A549 (cell line): Measurements from ENCODE around the gene SNRPA1. TPM values are rescaled to one million over a fixed set of nuclear protein-coding genes. Genes with fewer than 3 reads are reported as not detected.

Experiments used
- ATAC-seq, 2 experiments: fragments of 200-7000 bp in 1 of 2; fragments of >200 bp in 1 of 2; cut with Nextera tagmentation in 1 of 2; cut with Tn5 transposase in 1 of 2; 3 replicates each; pipeline versions ENCODE4 v1.8.0 to v1.9.1; 2018 to 2020; ENCODE audit warnings: mild to moderate bottlenecking in 1 of 2, moderate library complexity in 1 of 2
- CTCF ChIA-PET: fragments of 300-600 bp; sonication (Branson Sonifier 250); formaldehyde crosslinking; extraction: SDS; loops from one replicate; lab custom pipeline; 2021; ENCODE audit warnings: antibody characterized with exemption, inconsistent platforms; lab: Yijun Ruan, JAX
- POLR2A ChIA-PET: fragments of 350-600 bp; formaldehyde crosslinking; extraction: SDS; loops from one replicate; lab custom pipeline; 2021; ENCODE audit warnings: antibody characterized with exemption, inconsistent platforms; lab: Yijun Ruan, JAX
- DNase-seq, 2 experiments: peaks; one replicate each; pipeline versions ENCODE4 v3.0.0 to v3.0.0-alpha.2; 2011 to 2016; ENCODE audit warnings: low read depth in 1 of 2, low spot score in 1 of 2
- FAIRE-seq: peaks from 2 replicates; lab custom pipeline; 2011; peaks lifted over from hg19 to GRCh38; lab: Jason Lieb, UNC
- H3K27ac ChIP-seq, 2 experiments: fragments of >200 bp; sonication (Bioruptor Twin); formaldehyde crosslinking; 3 replicates each; pipeline ENCODE4 v1.5.1; 2016 to 2017
- H3K4me1 ChIP-seq: fragments of >200 bp; sonication (Bioruptor Twin); formaldehyde crosslinking; 3 replicates; pipeline ENCODE4 v1.6.1; 2016
- H3K4me2 ChIP-seq: fragments of >200 bp; sonication (Bioruptor Twin); formaldehyde crosslinking; 3 replicates; pipeline ENCODE4 v1.6.1; 2016
- H3K4me3 ChIP-seq: fragments of >200 bp; sonication (Bioruptor Twin); formaldehyde crosslinking; 3 replicates; pipeline ENCODE4 v1.5.1; 2016
- H3K9me3 ChIP-seq: fragments of >200 bp; sonication (Bioruptor Twin); formaldehyde crosslinking; 3 replicates; pipeline ENCODE4 v1.6.1; 2016
- CEBPB ChIP-seq, 2 experiments: fragments of >200 bp in 1 of 2; sonication (Bioruptor Twin) in 1 of 2; formaldehyde crosslinking in 1 of 2; IDR thresholded peaks; 2 replicates each; pipeline ENCODE4 v1.6.1; 2012 to 2016
- CTCF ChIP-seq: fragments of >200 bp; sonication (Bioruptor Twin); formaldehyde crosslinking; IDR thresholded peaks from 3 replicates; pipeline ENCODE4 v1.5.1; 2016
- E2F6 ChIP-seq: IDR thresholded peaks from 2 replicates; pipeline ENCODE4 v1.6.1; 2012; ENCODE audit warnings: low read depth, borderline replicate concordance
- ESRRA ChIP-seq: fragments of 150-350 bp; IDR thresholded peaks from 2 replicates; pipeline ENCODE4 v1.6.1; 2014; ENCODE audit warnings: mild to moderate bottlenecking, low read length, borderline replicate concordance
- FOSB ChIP-seq: fragments of 250-450 bp; sonication (Bioruptor Pico); IDR thresholded peaks from 2 replicates; pipeline ENCODE4 v1.5.0; 2020; ENCODE audit warnings: mild to moderate bottlenecking, moderate library complexity
- FOXS1 ChIP-seq: fragments of 250-450 bp; sonication (Bioruptor Pico); IDR thresholded peaks from 2 replicates; pipeline ENCODE4 v1.5.0; 2020; ENCODE audit warnings: mild to moderate bottlenecking, moderate library complexity
- GATA3 ChIP-seq: IDR thresholded peaks from 2 replicates; pipeline ENCODE4 v1.6.1; 2012; ENCODE audit warnings: borderline replicate concordance
- HDAC2 ChIP-seq: fragments of 200-600 bp; sonication (generic); IDR thresholded peaks from 2 replicates; pipeline ENCODE4 v1.6.1; 2016
- HMGXB4 ChIP-seq: fragments of 250-450 bp; sonication (Bioruptor Pico); IDR thresholded peaks from 2 replicates; pipeline ENCODE4 v1.5.0; 2021; ENCODE audit warnings: mild to moderate bottlenecking, moderate library complexity, borderline replicate concordance
- KDM1A ChIP-seq: fragments of 200-600 bp; sonication (generic); IDR thresholded peaks from 2 replicates; pipeline ENCODE4 v1.6.1; 2016; ENCODE audit warnings: low read depth, mild to moderate bottlenecking
- MAX ChIP-seq: IDR thresholded peaks from 2 replicates; pipeline ENCODE4 v1.6.1; 2012
- MAZ ChIP-seq: fragments of 150-350 bp; IDR thresholded peaks from 2 replicates; pipeline ENCODE4 v1.6.1; 2014; ENCODE audit warnings: antibody characterized with exemption, low read depth, low read length, borderline replicate concordance
- NPAS2 ChIP-seq: fragments of 250-450 bp; sonication (Bioruptor Pico); IDR thresholded peaks from 2 replicates; pipeline ENCODE4 v1.8.0; 2022; ENCODE audit warnings: mild to moderate bottlenecking, moderate library complexity, borderline replicate concordance
- NR3C1 ChIP-seq: fragments of >200 bp; sonication (Bioruptor Twin); formaldehyde crosslinking; IDR thresholded peaks from 3 replicates; pipeline ENCODE4 v1.6.1; 2017
- POLR2A ChIP-seq: IDR thresholded peaks from 2 replicates; pipeline ENCODE4 v1.6.1; 2012; ENCODE audit warnings: mild to moderate bottlenecking, low read length
- POLR2AphosphoS2 ChIP-seq: conservative IDR thresholded peaks from 2 replicates; pipeline ENCODE4 v1.6.1; 2012; ENCODE audit warnings: low read length, improper control_type of control experiment, inconsistent platforms
- RARB ChIP-seq: fragments of 250-450 bp; sonication (Bioruptor Pico); IDR thresholded peaks from 2 replicates; pipeline ENCODE4 v1.8.0; 2021; ENCODE audit warnings: mild to moderate bottlenecking, moderate library complexity
- RCOR1 ChIP-seq: fragments of 150-350 bp; IDR thresholded peaks from 2 replicates; pipeline ENCODE4 v1.6.1; 2014; ENCODE audit warnings: antibody characterized with exemption, low read length, low read depth
- RNF2 ChIP-seq: fragments of 200-600 bp; sonication (generic); IDR thresholded peaks from 2 replicates; pipeline ENCODE4 v1.6.1; 2016; ENCODE audit warnings: low read depth, mild to moderate bottlenecking, antibody characterized with exemption, moderate library complexity, borderline replicate concordance
- TP53 ChIP-seq: fragments of 250-450 bp; sonication (Bioruptor Pico); IDR thresholded peaks from 2 replicates; pipeline ENCODE4 v1.5.0; 2021; ENCODE audit warnings: mild to moderate bottlenecking, moderate library complexity
- WGBS: methylation state at CpG from one replicate; pipeline ENCODE4 v1.1.6; 2017; ENCODE audit errors: missing lambda C conversion rate; 5-methylcytosine and 5-hydroxymethylcytosine counted together
- polyA plus RNA-seq, 4 experiments: library from polyadenylated mRNA; depleted of rRNA in 3 of 4; stranded (reverse); fragments of >200 nt; fragmentation: RNase III in 1 of 4; extraction: RNeasy Plus Mini Kit Qiagen cat#74134 plus additional on column Dnase treatment in 1 of 4; gene quantifications; 2 replicates in 3 of 4; 3 replicates in 1 of 4; pipeline ENCODE4 v1.2.3, GENCODE V29; 2011 to 2017

SNRPA1 gene
- polyA plus RNA-seq, 2 of the 4 experiments (the other 2 are of a cell fraction) = 140 to 177 TPM

GRCh38 chr15:101248274-101248673 lies 46.8 kb downstream of the SNRPA1 start:
- POLR2A ChIA-PET = no interaction called here
- FAIRE-seq (no peak), DNase-seq (no peak), ATAC-seq (no peak)
- no peaks in the 10 kb centered on the region for H3K9me3 ChIP-seq
- H3K4me3 ChIP-seq = no peak overlapping the region
- TF ChIP-seq HMGXB4 (CRISPR knock-in tag) = no peak
- no peak for TF ChIP-seq TP53 (CRISPR knock-in tag)
- no peak for TF ChIP-seq CTCF
- TF ChIP-seq E2F6 = no peak
- no peak for TF ChIP-seq NPAS2 (CRISPR knock-in tag)
- no peak for TF ChIP-seq RNF2
- no peak for TF ChIP-seq POLR2A
- TF ChIP-seq ESRRA = no peak
- TF ChIP-seq KDM1A = no peak
- no peak for TF ChIP-seq NR3C1
- no peak for TF ChIP-seq HDAC2
- no peak for TF ChIP-seq MAZ
- TF ChIP-seq FOSB (CRISPR knock-in tag) = no peak
- TF ChIP-seq POLR2AphosphoS2 = no peak
- no peak for TF ChIP-seq FOXS1
- no peak for TF ChIP-seq MAX
- TF ChIP-seq GATA3 = no peak
- no peak for TF ChIP-seq RCOR1
- TF ChIP-seq RARB (CRISPR knock-in tag) = no peak
- 85% methylated on average over 3 of the region's 3 CpGs for WGBS
- H3K27ac ChIP-seq = no peak overlapping the region
- peaks cover 17% of the 10 kb centered on the region for H3K4me1 ChIP-seq
- no peak overlapping the region for H3K4me2 ChIP-seq
- CTCF ChIA-PET = interaction anchor here (0.6 to 3.2 kb wide), 7 partner anchors 9 to 330 kb away, joined by 3 to 23 read pairs (median 4); no protein-coding TSS in a partner anchor

GRCh38 chr15:101246824-101247745 lies 48.0 kb downstream of the SNRPA1 start:
- 93% methylated on average over 10 of the region's 10 CpGs for WGBS
- CTCF ChIA-PET = interaction anchor here (0.6 to 3.2 kb wide), 7 partner anchors 10 to 329 kb away, joined by 3 to 23 read pairs (median 5); no protein-coding TSS in a partner anchor
- DNase-seq (no peak), FAIRE-seq (no peak), ATAC-seq (no peak)
- H3K4me3 ChIP-seq = no peak overlapping the region
- H3K27ac ChIP-seq = no peak overlapping the region
- H3K4me1 ChIP-seq = peaks cover 12% of the 10 kb centered on the region
- no peaks in the 10 kb centered on the region for H3K9me3 ChIP-seq
- no peak for TF ChIP-seq CEBPB (IDR thresholded peaks at IDR 0.05)
- POLR2A ChIA-PET = no interaction called here
- no peak overlapping the region for H3K4me2 ChIP-seq
